Dedifferentiated amniotic fluid mesenchymal stem cell (primary cell): ENCODE results near the gene RSF1.

ENCODE experiments used
- DNase-seq: peaks from one replicate; pipeline ENCODE4 v3.0.0-alpha.2; 2016; ENCODE audit errors: extremely low spot score

RSF1 gene

GRCh38 chr11:77748266-77748665, 72.3 kb downstream of the RSF1 start:
- no peak for DNase-seq

DNA sequence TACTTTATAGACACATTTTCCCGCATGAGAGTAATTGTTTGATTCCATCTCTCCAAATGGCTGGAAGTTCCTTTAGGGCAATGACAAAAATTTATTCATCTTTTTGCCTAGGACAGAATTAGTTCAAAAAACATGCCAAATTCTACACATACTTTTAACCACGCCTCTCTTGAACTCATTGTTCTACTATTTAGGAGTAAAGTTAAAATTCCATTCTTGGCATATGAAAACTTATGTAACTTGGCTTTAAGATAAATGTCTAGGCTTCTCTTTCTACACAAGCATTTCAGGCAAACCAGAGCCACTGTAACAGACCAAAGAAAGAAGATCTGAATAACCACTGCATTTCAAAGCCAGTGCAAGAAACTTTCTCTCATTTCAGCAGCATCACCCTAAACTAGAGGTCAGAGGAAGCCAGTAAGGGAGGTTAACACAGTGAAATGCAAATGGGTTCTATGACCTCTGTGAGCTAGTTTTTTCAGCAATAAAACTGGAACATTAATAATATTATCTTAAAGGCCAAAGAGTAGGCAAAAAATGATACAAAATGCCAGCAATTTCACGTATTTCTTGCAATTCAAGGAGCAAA, 73.0 kb downstream of the RSF1 start:
- peak; percentile 51 for DNase-seq

DNA sequence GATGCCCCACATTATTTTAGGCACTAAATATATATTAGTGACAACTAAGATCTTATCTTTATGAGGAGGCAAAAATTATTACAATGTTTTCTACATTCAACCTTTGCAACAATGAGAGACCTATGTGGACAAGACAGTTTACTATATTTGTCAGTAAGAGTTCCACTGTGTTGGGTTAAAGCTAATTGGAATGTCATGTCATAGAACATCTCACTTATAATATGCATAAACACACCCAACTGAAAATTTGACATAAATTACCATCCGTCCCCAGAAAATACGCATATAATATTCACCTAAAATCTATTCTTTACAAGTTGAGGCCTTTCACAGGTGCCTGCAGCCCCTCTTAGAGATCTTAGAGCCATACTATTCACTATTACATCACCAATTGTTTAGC, 84.0 kb downstream of the RSF1 start:
- DNase-seq = no peak

DNA sequence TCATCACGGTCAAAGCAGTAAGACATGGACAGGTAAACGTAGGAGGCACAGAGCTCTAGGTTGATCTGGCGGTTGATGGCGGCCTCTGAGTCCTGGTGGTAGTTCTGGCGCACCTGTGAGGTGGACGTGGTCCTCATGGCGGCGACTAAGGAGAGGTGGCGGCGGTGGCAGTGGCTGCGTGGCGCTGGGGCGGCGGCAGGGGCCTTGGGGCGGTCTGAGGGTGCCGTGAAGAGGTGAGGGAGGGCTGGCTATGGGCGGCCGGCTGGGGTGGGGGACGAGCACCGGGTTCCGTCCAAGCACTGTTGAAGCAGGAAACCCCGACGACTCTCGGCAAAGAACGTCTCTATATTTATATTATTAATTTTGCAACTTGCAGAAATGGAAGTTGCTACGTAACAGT, 85.6 kb downstream of the RSF1 start:
- no peak for DNase-seq

DNA sequence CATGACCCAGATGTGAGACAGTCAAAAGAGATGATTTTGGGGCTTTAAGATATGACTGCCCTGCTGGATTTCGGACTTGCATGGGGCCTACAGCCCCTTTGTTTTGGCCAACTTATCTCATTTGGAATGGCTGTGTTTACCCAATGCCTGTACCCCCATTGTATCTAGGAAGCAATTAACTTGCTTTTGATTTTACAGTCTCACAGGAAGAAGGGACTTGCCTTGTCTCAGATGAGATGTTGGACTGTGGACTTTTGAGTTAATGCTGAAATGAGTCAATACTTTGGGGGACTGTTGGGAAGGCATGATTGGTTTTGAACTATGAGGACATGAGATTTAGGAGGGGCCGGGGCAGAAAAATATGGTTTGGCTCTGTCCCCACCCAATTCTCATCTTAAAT, 88.4 kb downstream of the RSF1 start:
- no peak for DNase-seq

GRCh38 chr11:77730789-77731188, 89.7 kb downstream of the RSF1 start:
- no peak for DNase-seq

- no peak for DNase-seq
These were observed 91.5 kb downstream of the RSF1 start for GRCh38 chr11:77729063-77729462.

DNA sequence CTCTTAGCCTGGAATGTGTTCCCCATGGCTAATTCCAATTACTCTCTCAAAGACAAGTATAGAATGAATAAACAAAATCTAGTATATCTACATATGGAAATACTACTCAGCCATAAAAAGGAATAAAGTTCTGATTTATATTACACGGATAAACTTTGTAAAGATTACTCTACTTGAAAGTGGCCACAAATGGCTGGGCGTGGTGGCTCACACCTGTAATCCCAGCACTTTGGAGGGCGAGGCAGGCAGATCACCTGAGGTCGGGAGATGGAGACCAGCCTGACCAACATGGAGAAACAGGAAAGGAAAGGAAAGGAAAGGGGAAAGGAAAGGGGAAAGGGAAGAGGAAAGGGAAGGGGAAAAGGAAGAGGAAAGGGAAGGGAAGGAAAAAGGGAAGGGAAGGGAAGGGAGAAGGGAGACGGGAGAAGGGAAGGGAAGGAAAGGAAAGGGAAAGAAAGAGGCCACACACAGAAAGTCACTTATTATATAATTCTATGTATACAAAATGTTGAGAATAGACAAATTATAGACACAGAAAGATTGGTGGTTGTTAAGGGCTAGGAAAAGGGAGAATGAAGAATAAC, 92.2 kb downstream of the RSF1 start:
- DNase-seq = no peak

GRCh38 chr11:77726524-77726923, 94.0 kb downstream of the RSF1 start:
- DNase-seq = no peak

DNA sequence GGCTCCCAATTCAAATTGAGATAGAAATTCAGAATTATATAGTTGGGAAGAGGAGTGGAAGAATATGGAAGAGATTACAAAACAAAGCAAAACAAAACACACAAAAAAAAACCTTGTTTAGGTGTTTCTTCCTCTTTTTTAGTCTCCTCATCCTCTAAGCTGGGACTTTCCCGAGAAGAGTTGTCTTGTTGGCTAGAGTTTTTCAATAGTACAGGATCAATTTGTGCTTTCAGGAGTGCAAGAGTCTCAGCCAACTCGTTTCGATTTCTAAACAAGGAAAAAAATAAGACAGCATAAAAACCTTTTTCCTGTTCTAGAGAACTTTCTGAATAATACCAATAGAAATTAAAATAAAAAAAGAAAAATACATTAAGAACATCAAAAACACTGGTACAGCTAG, 95.1 kb downstream of the RSF1 start:
- no peak for DNase-seq

DNA sequence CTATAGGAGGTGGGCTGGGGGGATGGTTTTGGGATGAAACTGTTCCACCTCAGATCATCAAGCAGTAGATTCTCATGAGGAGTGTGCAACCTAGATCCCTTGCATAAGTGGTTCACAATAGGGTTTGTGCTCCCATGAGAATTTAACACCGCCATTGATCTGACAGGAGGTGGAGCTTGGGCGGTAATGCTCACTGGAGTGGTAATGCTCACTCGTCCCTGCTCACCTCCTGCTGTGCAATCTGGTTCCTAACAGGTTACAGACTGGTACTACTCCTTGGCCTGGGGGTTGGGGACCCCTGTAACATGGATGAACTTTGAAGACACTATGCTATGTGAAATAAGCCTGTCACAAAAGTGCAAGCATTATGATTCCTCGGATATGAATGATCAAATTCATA, 95.9 kb downstream of the RSF1 start:
- DNase-seq = no peak

DNA sequence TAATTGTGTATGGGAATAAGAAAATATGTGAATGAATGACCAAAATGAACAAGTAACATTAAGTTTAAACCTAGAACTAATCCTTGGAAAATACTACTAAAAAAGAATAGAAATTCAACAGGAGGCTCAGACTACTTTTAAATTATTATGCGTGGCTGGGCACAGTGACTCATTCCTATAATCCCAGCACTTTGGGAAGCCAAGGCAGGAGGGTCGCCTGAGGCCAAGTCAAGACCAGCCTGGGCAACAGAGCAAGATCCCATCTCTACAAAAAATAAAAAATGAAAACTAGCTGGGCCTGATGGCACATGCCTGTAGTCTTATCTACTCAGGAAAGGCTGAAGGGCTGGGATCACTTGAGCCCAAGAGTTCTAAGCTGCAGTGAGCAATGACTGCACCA, 97.5 kb downstream of the RSF1 start:
- no peak for DNase-seq

GRCh38 chr11:77710358-77710757, 110.2 kb downstream of the RSF1 start:
- DNase-seq = no peak

DNA sequence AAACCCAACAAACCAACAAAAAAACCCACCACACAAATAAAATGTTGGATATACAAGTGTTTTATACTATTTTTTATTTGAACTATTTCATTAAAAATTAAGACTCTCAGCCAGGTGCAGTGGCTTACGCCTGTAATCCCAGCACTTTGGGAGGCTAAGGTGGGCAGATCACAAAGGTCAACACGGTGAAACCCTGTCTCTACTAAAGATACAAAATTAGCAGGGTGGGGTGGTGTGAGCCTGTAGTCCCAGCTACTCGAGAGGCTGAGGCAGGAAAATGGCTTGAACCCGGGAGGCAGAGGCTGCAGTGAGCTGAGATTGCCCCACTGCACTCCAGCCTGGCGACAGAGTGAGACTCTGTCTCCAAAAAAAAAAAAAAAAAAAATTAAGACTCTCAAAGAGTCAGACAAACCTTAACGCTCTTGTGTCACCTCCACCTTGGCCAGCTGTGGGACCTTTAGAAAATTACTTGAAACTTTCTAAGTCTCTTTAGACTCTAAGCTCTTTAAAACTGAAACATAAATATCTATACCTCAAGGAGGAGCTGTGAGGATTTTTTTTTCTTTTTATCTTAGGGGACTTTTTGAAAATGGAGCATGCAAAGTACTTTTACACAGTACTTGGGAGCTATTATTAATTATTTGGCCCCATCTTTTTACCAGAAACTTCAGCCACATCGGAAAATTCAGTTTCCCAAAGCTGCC, 114.5 kb downstream of the RSF1 start:
- no peak for DNase-seq

DNA sequence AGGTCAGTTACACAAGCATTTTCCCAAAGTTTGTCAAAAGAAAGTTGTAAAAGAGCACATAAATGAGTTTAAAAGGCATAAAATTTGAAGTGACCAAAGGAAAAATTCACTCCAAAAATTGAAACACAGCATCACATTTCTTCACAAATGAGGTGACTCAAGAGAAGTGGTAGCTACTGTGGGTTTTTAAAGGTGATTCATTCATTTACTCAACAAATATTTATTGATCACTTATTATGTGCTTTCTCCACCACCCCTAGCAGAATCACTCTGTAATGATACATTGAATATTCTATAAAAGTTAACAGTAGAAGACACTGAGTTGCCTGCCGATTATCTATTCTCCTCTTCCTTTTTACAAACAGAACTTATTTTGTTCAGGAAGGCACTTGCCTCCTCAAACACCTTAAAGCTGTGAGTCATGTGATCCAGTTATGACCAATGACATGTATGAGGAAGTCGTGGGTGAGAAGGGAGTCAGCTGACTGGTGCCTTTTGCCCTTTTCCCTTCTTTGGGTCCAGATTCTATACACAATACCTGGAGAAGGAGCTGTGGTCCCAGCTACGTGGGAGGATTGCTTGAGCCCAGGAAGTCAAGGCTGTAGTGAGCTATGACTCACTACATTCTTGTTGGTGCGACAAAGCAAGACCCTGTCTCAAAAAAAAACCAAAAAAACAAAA, 115.2 kb downstream of the RSF1 start:
- no peak for DNase-seq

DNA sequence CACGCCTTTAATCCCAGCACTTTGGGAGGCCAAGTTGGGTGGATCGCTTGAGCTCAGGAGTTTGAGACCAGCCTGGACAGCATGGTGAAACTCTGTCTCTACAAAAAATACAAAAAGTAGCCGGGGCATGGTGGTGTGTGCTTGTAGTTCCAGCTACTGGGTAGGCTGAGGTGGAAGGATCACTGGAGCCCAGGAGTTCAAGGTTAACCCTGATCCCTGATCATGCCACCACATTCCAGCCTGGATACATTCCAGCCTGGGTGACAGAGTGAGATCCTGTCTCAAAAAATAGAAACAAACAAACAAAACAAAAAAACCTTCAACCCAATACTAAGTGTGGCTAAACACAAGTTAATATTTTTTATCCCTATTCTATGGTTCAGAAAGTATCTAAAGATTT, 116.5 kb downstream of the RSF1 start:
- DNase-seq = no peak

DNA sequence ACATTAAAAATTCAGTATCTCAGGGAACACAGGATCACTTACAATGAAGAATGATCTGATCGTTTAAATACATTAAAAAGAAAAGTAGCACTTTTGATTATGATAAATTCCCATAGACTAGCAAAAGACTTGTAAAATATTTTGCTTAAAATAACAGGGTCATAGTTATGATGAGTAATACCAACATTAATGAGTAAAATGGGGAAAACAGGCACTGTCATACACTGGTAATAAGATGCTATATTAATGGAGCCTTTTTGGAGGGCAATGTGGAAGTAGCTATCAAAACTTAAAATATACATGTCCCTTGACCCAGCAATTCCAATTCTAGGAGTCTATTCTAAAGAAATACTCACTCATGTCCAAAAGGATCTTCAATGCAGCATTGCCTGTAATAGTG, 121.1 kb downstream of the RSF1 start:
- DNase-seq = no peak

DNA sequence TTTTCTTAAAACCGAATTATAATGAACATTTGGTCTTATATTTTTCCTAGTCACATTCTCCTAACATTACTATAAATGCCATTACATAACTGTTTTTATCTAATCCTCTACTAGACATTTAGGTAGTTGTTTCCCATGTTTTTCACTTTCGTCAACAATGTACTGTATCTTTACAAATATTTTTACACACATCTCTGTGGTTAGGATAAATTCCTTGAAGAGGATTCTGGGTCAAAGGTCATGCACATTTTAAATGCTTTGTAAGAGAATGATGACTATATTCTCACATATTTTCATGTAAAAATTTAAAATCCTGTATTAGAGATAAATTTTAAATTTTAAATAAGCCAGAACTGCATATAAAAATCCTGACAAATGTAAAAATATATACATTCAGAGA, 121.6 kb downstream of the RSF1 start:
- DNase-seq = no peak

DNA sequence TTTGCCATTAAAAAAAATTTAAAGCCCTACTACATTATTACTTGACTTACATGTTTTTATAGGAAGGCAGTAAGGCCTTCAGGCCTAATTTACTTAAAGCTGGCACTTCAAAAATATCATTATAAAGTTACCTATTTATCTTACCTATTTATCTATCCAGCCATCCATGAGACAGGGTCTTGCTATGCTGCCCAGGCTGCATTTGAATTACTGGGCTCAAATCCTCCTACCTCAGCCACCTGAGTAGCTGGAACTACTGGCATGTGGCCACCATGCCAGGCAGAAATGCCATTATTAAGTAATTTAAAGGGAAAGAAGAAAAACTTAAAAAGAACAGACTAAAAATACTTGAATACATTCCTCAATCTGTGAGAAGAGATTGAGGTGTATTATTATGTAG, 122.7 kb downstream of the RSF1 start:
- no peak for DNase-seq

DNA sequence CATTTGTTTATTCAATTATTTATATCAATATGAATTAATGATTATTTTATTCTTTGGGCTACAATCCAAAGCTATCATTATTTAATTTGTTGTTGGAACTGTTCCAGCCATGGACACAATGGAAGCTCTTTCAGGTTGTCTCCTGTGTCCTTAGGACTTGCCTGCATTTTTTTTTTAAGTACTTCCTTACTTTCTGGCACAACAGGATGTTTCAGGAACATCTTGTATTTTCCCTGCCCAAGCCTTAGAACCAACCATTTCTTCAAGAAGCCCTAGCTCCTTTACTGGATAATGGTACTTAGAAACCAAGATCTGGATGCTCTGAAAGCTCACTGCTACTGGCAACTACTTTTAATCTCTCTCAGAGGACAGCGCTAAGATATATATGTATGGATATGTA, 125.1 kb downstream of the RSF1 start:
- no peak for DNase-seq

- no peak for DNase-seq
These were observed 129.9 kb downstream of the RSF1 start for GRCh38 chr11:77690649-77691048.

DNA sequence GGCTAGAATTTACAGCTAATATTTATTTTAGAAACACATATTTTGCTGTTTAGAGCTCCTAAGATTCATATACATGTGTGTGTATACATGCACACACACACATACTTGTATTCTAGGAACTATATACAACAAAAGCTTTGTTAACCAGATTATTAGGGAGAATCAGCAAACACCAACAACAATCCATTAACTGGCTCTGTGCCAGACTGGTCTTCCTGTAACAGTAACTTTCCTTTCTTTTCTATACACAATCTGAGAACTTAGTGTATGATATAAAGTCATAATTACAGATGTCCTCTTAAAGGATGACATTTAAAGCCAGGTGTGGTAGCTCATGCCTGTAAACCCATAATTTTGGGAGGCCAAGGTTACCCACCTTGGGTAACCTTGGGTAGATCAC, 133.4 kb downstream of the RSF1 start:
- no peak for DNase-seq

GRCh38 chr11:77677138-77677537, 143.4 kb downstream of the RSF1 start:
- no peak for DNase-seq
